Neuronal stem cell (in vitro differentiated cells): ENCODE data around the gene TRAPPC3L.

ENCODE experiments used
- DNase-seq: peaks from one replicate; pipeline ENCODE4 v3.0.0-alpha.2; 2013; ENCODE audit warnings: low spot score
- H2AFZ ChIP-seq: one replicate; pipeline ENCODE4 v1.6.1; 2013; ENCODE audit warnings: mild to moderate bottlenecking, low read length, inconsistent platforms
- H2AK5ac ChIP-seq: 2 replicates; pipeline ENCODE4 v1.6.1; 2013; ENCODE audit warnings: low read depth, mild to moderate bottlenecking, inconsistent platforms, low read length, moderate library complexity, mixed read lengths
- H2BK120ac ChIP-seq: 2 replicates; pipeline ENCODE4 v1.6.1; 2013; ENCODE audit warnings: low read depth, mild to moderate bottlenecking, inconsistent platforms, low read length, moderate library complexity, mixed read lengths
- H2BK12ac ChIP-seq: one replicate; pipeline ENCODE4 v1.6.1; 2013; ENCODE audit warnings: low read length, inconsistent platforms
- H2BK15ac ChIP-seq: 2 replicates; pipeline ENCODE4 v1.6.1; 2013; ENCODE audit warnings: mild to moderate bottlenecking, low read length, inconsistent platforms, mixed read lengths
- H2BK5ac ChIP-seq: one replicate; pipeline ENCODE4 v1.6.1; 2013; ENCODE audit warnings: inconsistent platforms, mild to moderate bottlenecking, low read length, moderate library complexity
- H3K14ac ChIP-seq: one replicate; pipeline ENCODE4 v1.6.1; 2013; ENCODE audit warnings: low read length, inconsistent platforms
- H3K18ac ChIP-seq: 2 replicates; pipeline ENCODE4 v1.6.1; 2013; ENCODE audit warnings: low read length, inconsistent platforms
- H3K23ac ChIP-seq: 2 replicates; pipeline ENCODE4 v1.6.1; 2013; ENCODE audit warnings: low read depth, mild to moderate bottlenecking, mixed read lengths, low read length, inconsistent platforms; ENCODE audit not compliant: poor library complexity
- H3K27ac ChIP-seq: replicated peaks from 3 replicates; pipeline ENCODE4 v1.5.1; 2013; ENCODE audit warnings: low read length, inconsistent platforms
- H3K27me3 ChIP-seq, 3 experiments: 2 replicates each; pipeline ENCODE4 v1.6.1; 2013; ENCODE audit warnings: low read length in 3 of 3, mild to moderate bottlenecking in 2 of 3, inconsistent platforms in 1 of 3, low read depth in 1 of 3, mixed read lengths in 1 of 3, moderate library complexity in 1 of 3; ENCODE audit not compliant: control insufficient read depth in 3 of 3, insufficient read depth in 3 of 3
- H3K36me3 ChIP-seq, 2 donors: replicated peaks in 1 of 2; 2 replicates each; pipeline ENCODE4 v1.6.1; 2013; ENCODE audit warnings: low read length in 2 of 2; ENCODE audit not compliant: control insufficient read depth in 2 of 2, insufficient read depth in 2 of 2
- H3K4ac ChIP-seq: 2 replicates; pipeline ENCODE4 v1.6.1; 2013; ENCODE audit warnings: inconsistent platforms, mild to moderate bottlenecking, low read length, moderate library complexity
- H3K4me1 ChIP-seq, 2 donors: 1 replicate in 1 of 2; 2 replicates in 1 of 2; pipeline ENCODE4 v1.6.1; 2013; ENCODE audit warnings: low read length in 2 of 2, low read depth in 1 of 2; ENCODE audit not compliant: control insufficient read depth in 2 of 2, insufficient read depth in 1 of 2
- H3K4me2 ChIP-seq: one replicate; pipeline ENCODE4 v1.6.1; 2013; ENCODE audit warnings: mild to moderate bottlenecking, low read length, inconsistent platforms; ENCODE audit not compliant: insufficient read depth, poor library complexity, severe bottlenecking
- H3K4me3 ChIP-seq, 2 donors: 2 replicates each; pipeline ENCODE4 v1.5.1; 2013; ENCODE audit warnings: low read length in 2 of 2, mild to moderate bottlenecking in 2 of 2, inconsistent platforms in 1 of 2, moderate library complexity in 1 of 2
- H3K79me1 ChIP-seq: one replicate; pipeline ENCODE4 v1.6.1; 2013; ENCODE audit warnings: low read depth, mild to moderate bottlenecking, inconsistent platforms, low read length, moderate library complexity
- H3K9ac ChIP-seq: one replicate; pipeline ENCODE4 v1.6.1; 2013; ENCODE audit warnings: mild to moderate bottlenecking, low read depth, low read length, inconsistent platforms; ENCODE audit not compliant: poor library complexity
- H3K9me3 ChIP-seq, 2 donors: replicated peaks in 1 of 2; 2 replicates each; pipeline versions ENCODE3 to v1.6.1; 2013; ENCODE audit warnings: low read length in 2 of 2, mild to moderate bottlenecking in 2 of 2, inconsistent platforms in 1 of 2, low read depth in 1 of 2, mixed read lengths in 1 of 2, moderate library complexity in 1 of 2; ENCODE audit not compliant: control insufficient read depth in 2 of 2, insufficient read depth in 1 of 2
- H4K8ac ChIP-seq: one replicate; pipeline ENCODE4 v1.6.1; 2013; ENCODE audit warnings: low read depth, mild to moderate bottlenecking, inconsistent platforms, low read length, moderate library complexity
- H4K91ac ChIP-seq: one replicate; pipeline ENCODE4 v1.6.1; 2013; ENCODE audit warnings: low read length, low read depth, mild to moderate bottlenecking, inconsistent platforms; ENCODE audit not compliant: poor library complexity
- WGBS, 2 donors: extraction: QIAGEN DNeasy Blood & Tissue Kit; methylation state at CpG; one replicate each; pipeline ENCODE4 v1.1.7; 2013; ENCODE audit warnings: missing lambda C conversion rate in 2 of 2, mixed read lengths in 1 of 2; ENCODE audit not compliant: insufficient read length in 2 of 2, insufficient replicate concordance in 1 of 2; ENCODE audit errors: extremely low coverage in 2 of 2; 5-methylcytosine and 5-hydroxymethylcytosine counted together

TRAPPC3L gene

DNA sequence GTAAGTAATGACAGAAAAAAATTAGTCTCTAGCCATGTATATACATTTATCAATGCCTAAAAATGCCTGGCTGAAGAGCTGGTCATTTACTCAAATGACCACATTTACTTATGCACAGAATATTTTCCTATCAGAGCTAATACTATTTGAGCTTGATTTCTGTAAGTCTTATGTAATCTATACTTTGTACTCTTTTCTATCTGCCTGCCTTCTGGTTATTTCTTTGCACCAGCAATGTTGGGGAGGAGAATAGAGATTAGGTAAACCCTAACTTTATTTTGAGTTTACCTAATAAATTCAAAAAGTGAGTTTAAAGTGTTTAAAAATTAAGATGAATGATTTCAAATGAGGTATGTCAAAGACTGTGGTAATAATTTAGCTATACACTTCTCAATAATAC is 30.3 kb downstream of the TRAPPC3L start:
- Histone ChIP-seq H2AFZ (no peak overlapping the region), H3K27me3 (no peaks in the 10 kb centered on the region), H3K4ac (no peak overlapping the region), H3K4me3 (no peak overlapping the region), H4K91ac (no peak overlapping the region), H3K4me1 (peaks cover 4 to 8% of the 10 kb centered on the region in 2 donors), H2AK5ac (no peak overlapping the region), H3K9ac (no peak overlapping the region), H2BK15ac (no peak overlapping the region), H3K27ac (no peak overlapping the region), H2BK120ac (no peak overlapping the region), H2BK12ac (no peak overlapping the region), H3K23ac (no peak overlapping the region), H3K79me1 (no peaks in the 10 kb centered on the region), H3K18ac (no peak overlapping the region), H3K4me2 (no peak overlapping the region), H3K14ac (no peak overlapping the region), H2BK5ac (no peak overlapping the region), H3K9me3 (peaks cover 0 to 13% of the 10 kb centered on the region in 2 donors), H4K8ac (no peak overlapping the region), H3K36me3 (peaks cover 0 to 25% of the 10 kb centered on the region in 2 donors)
- DNase-seq, result no peak

GRCh38 chr6:116514111-116514510 is 31.4 kb downstream of the TRAPPC3L start:
- Histone ChIP-seq H3K79me1 (no peaks in the 10 kb centered on the region), H3K27me3 (no peaks in the 10 kb centered on the region), H2BK12ac (no peak overlapping the region), H3K9me3 (peaks cover 0 to 13% of the 10 kb centered on the region in 2 donors), H2AFZ (no peak overlapping the region), H4K8ac (no peak overlapping the region), H3K36me3 (peaks cover 0 to 25% of the 10 kb centered on the region in 2 donors), H3K4me2 (no peak overlapping the region), H3K23ac (no peak overlapping the region), H3K27ac (no peak overlapping the region), H3K4ac (no peak overlapping the region), H3K4me3 (no peak overlapping the region), H2BK120ac (no peak overlapping the region), H2AK5ac (no peak overlapping the region), H3K9ac (no peak overlapping the region), H2BK5ac (no peak overlapping the region), H4K91ac (no peak overlapping the region), H2BK15ac (no peak overlapping the region), H3K4me1 (peaks cover 4 to 8% of the 10 kb centered on the region in 2 donors), H3K18ac (no peak overlapping the region), H3K14ac (no peak overlapping the region)
- no CpG with 5 or more reads among the region's 4 CpGs for WGBS, 2 donors
- DNase-seq, result no peak

GRCh38 chr6:116513224-116513875 is 32.1 kb downstream of the TRAPPC3L start:
- no peak overlapping the region for H2AK5ac ChIP-seq
- H2BK120ac ChIP-seq, result no peak overlapping the region
- no peaks in the 10 kb centered on the region for H3K79me1 ChIP-seq
- no peak overlapping the region for H2BK12ac ChIP-seq
- DNase-seq, result no peak
- H3K9me3 ChIP-seq, result peaks cover 0 to 13% of the 10 kb centered on the region in 2 donors
- H3K9ac ChIP-seq, result no peak overlapping the region
- H3K4me2 ChIP-seq, result no peak overlapping the region
- no peak overlapping the region for H4K8ac ChIP-seq
- peak overlapping the region in 1 of 2 donors; percentile 54 for H3K4me3 ChIP-seq
- no peak overlapping the region for H3K18ac ChIP-seq
- no peak overlapping the region for H2BK5ac ChIP-seq
- no peak overlapping the region for H4K91ac ChIP-seq
- H3K14ac ChIP-seq, result no peak overlapping the region
- H2AFZ ChIP-seq, result no peak overlapping the region
- whole genome bisulfite sequencing, 2 donors, result no CpG with 5 or more reads among the region's 2 CpGs
- H3K4ac ChIP-seq, result no peak overlapping the region
- H3K4me1 ChIP-seq, result peaks cover 4 to 8% of the 10 kb centered on the region in 2 donors
- no peak overlapping the region for H2BK15ac ChIP-seq
- no peak overlapping the region for H3K23ac ChIP-seq
- peaks cover 0 to 25% of the 10 kb centered on the region in 2 donors for H3K36me3 ChIP-seq
- H3K27me3 ChIP-seq, result no peaks in the 10 kb centered on the region
- H3K27ac ChIP-seq, result no peak overlapping the region

DNA sequence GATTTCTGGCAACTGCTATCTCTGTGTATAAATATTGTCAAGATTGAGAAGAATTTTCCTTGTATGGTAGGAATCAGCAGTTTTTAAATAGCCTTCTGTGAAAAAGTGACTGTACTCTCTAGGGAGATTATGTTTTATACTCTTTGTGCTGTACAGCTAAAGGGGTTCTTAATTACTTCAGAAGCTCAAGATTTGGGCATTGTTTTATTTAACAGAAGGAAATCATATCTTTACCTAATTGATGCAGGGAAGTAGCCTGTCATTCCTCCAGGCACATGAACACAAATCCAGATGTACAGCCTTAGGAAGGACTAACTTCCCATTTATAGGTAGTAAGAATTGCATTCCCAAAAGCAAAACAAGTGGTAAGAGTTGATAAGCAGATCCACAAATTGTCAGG is 32.8 kb downstream of the TRAPPC3L start:
- Histone ChIP-seq H3K4me1 (peaks cover 4 to 8% of the 10 kb centered on the region in 2 donors), H3K36me3 (peaks cover 0 to 25% of the 10 kb centered on the region in 2 donors), H3K14ac (no peak overlapping the region), H2AFZ (no peak overlapping the region), H2AK5ac (no peak overlapping the region), H3K18ac (no peak overlapping the region), H3K4ac (no peak overlapping the region), H2BK15ac (no peak overlapping the region), H3K27ac (no peak overlapping the region), H3K79me1 (no peaks in the 10 kb centered on the region), H3K4me2 (no peak overlapping the region), H4K91ac (no peak overlapping the region), H2BK5ac (no peak overlapping the region), H4K8ac (no peak overlapping the region), H3K9ac (no peak overlapping the region), H3K23ac (no peak overlapping the region), H2BK12ac (no peak overlapping the region), H3K9me3 (peaks cover 1 to 15% of the 10 kb centered on the region in 2 donors), H3K27me3 (no peaks in the 10 kb centered on the region), H3K4me3 (peak overlapping the region in 1 of 2 donors; percentile 54), H2BK120ac (no peak overlapping the region)
- DNase-seq, result no peak
